Sigmoid colon (tissue), 7 donors: ENCODE data around the gene GOLPH3. TPM values are rescaled to one million over a fixed set of nuclear protein-coding genes. Genes with fewer than 3 reads are reported as not detected.
"Not testable (repeated sequence)": the region's sequence is repeated elsewhere in the genome, so short reads cannot be mapped to it uniquely, and the experiment has no call there.

ENCODE experiments used
- DNase-seq: peaks from one replicate; pipeline ENCODE4 v3.0.0-alpha.2; 2019
- H3K27ac ChIP-seq, 4 donors: fragments of 200-600 bp; sonication (generic); one replicate each; pipeline ENCODE4 v1.5.1; 2016 to 2019; ENCODE audit warnings: mild to moderate bottlenecking in 1 of 4
- H3K27me3 ChIP-seq, 3 donors: fragments of 200-600 bp; sonication (generic); one replicate each; pipeline ENCODE4 v1.5.1; 2019; ENCODE audit warnings: mild to moderate bottlenecking in 1 of 3
- H3K36me3 ChIP-seq, 4 donors: fragments of 200-600 bp; sonication (generic); one replicate each; pipeline ENCODE4 v1.5.1; 2016 to 2019
- H3K4me1 ChIP-seq, 4 donors: fragments of 200-600 bp; sonication (generic); one replicate each; pipeline ENCODE4 v1.5.1; 2017 to 2019
- H3K4me3 ChIP-seq, 4 donors: fragments of 200-600 bp; sonication (generic); one replicate each; pipeline ENCODE4 v1.5.1; 2017 to 2019; ENCODE audit warnings: mild to moderate bottlenecking in 2 of 4, moderate library complexity in 1 of 4
- H3K9me3 ChIP-seq, 4 donors: fragments of 200-600 bp in 3 of 4; sonication (generic) in 3 of 4; one replicate each; pipeline versions ENCODE4 v1.5.1 to v1.6.1; 2013 to 2019
- CTCF ChIP-seq, 4 experiments: fragments of 450-650 bp in 3 of 4; fragments of 200-600 bp in 1 of 4; IDR thresholded peaks; one replicate each; pipeline ENCODE4 v1.5.1; 2016 to 2019; ENCODE audit warnings: antibody characterized with exemption in 4 of 4, mild to moderate bottlenecking in 3 of 4, moderate library complexity in 2 of 4
- EP300 ChIP-seq, 4 donors: sonication (generic); formaldehyde crosslinking; IDR thresholded peaks; one replicate each; pipeline ENCODE4 v1.6.1; 2017; ENCODE audit warnings: antibody characterized with exemption in 4 of 4
- POLR2A ChIP-seq, 2 donors: fragments of 450-650 bp; IDR thresholded peaks; one replicate each; pipeline ENCODE4 v1.6.1; 2016; ENCODE audit warnings: antibody characterized with exemption in 2 of 2, mild to moderate bottlenecking in 2 of 2, moderate library complexity in 2 of 2
- POLR2AphosphoS5 ChIP-seq, 4 donors: sonication (generic); formaldehyde crosslinking; IDR thresholded peaks; one replicate each; pipeline ENCODE4 v1.6.1; 2017; ENCODE audit warnings: antibody characterized with exemption in 4 of 4
- WGBS, 2 donors: extraction: QIAGEN DNeasy Blood & Tissue Kit; methylation state at CpG; one replicate each; pipeline ENCODE4 v1.1.7; 2013; 5-methylcytosine and 5-hydroxymethylcytosine counted together
- intact Hi-C: fragments of 100-400 bp; cut with DNase I; formaldehyde crosslinking; loops from one replicate; pipeline ENCODE4 v1.15.1; 2023
- polyA plus RNA-seq, 3 donors: library from polyadenylated mRNA; stranded (reverse); fragments of 200-250 nt; gene quantifications; one replicate each; pipeline ENCODE4 v1.2.3, GENCODE V29; 2013
- total RNA-seq, 4 donors: library from RNA; depleted of rRNA; stranded (reverse); fragments of >200 nt; gene quantifications; one replicate each; pipeline ENCODE4 v1.1.0, GENCODE V29; 2016
- donor health status: healthy with polysubstance abuse.
- donor health status: Bipolar disorder and iron deficiency.
- donor health status: healthy.

GOLPH3 gene
- total and polyA plus RNA-seq, 7 donors: 63.6 to 247 (median 170) TPM

- H3K27me3 ChIP-seq, H3K9me3 ChIP-seq, DNase-seq: not testable (repeated sequence)
- TF ChIP-seq POLR2AphosphoS5 (IDR thresholded peaks at IDR 0.05): peak in 1 of 4 donors; percentile 50
- WGBS, 2 donors: 3 to 6% methylated on average over 34 of the region's 34 CpGs
- peak overlapping the region; percentile 76 to 98 (median 92) for H3K4me3 ChIP-seq
- intact Hi-C loops: loop anchor here (5.0 kb wide), 2 partner anchors 75 to 415 kb away; partner anchors contain the start of gene SUB1
- H3K27ac ChIP-seq: peak overlapping the region; percentile 99 to 100 (median 100)
- H3K36me3 ChIP-seq: peaks cover 0 to 37% (median 8%) of the 10 kb centered on the region in 4 donors
- peaks cover 0 to 62% (median 54%) of the 10 kb centered on the region in 4 donors for H3K4me1 ChIP-seq
Observed at GRCh38 chr5:32172186-32172911, 1.8 kb downstream of the GOLPH3 start.

- Histone ChIP-seq H3K27ac (peak overlapping the region; percentile 99 to 100 (median 100)), H3K36me3 (peaks cover 0 to 46% (median 10%) of the 10 kb centered on the region in 4 donors), H3K9me3 (no peaks in the 10 kb centered on the region), H3K4me1 (peaks cover 0 to 69% (median 66%) of the 10 kb centered on the region in 4 donors), H3K4me3 (peak overlapping the region in 2 of 4 donors; percentile 9 to 76), H3K27me3 (no peaks in the 10 kb centered on the region)
- no peak for DNase-seq
- TF ChIP-seq POLR2AphosphoS5 (IDR thresholded peaks at IDR 0.05) (no peak), EP300 (IDR thresholded peaks at IDR 0.05) (no peak), CTCF (IDR thresholded peaks at IDR 0.05) (no peak), POLR2A (IDR thresholded peaks at IDR 0.05) (no peak)
- intact Hi-C loops: loop anchor here (5.0 kb wide), 2 partner anchors 73 to 417 kb away; partner anchors contain the start of gene SUB1
- WGBS, 2 donors: 53 to 71% methylated on average over 5 of the region's 5 CpGs
Observed at GRCh38 chr5:32170303-32171151, 3.6 kb downstream of the GOLPH3 start.

- intact Hi-C loops: no loop called here
Observed at GRCh38 chr5:32168460-32169033, 5.6 kb downstream of the GOLPH3 start.

GRCh38 chr5:32165597-32165996 is 8.5 kb downstream of the GOLPH3 start:
- 55 to 62% methylated on average over 3 of the region's 3 CpGs for WGBS, 2 donors
- H3K27ac ChIP-seq: peak overlapping the region; percentile 74 to 100 (median 100)

More at GRCh38 chr5:32168460-32169033, 5.6 kb downstream of the GOLPH3 start:
- Histone ChIP-seq H3K9me3 (no peaks in the 10 kb centered on the region), H3K27me3 (no peaks in the 10 kb centered on the region), H3K27ac (peak overlapping the region; percentile 99 to 100 (median 100)), H3K4me3 (peak overlapping the region in 1 of 4 donors; percentile 76), H3K4me1 (peaks cover 0 to 83% (median 79%) of the 10 kb centered on the region in 4 donors), H3K36me3 (peaks cover 0 to 46% (median 10%) of the 10 kb centered on the region in 4 donors)
- peak; percentile 85 to 94 (median 92) for TF ChIP-seq POLR2AphosphoS5 (IDR thresholded peaks at IDR 0.05)
- peak; percentile 88 to 98 (median 94) for TF ChIP-seq EP300 (IDR thresholded peaks at IDR 0.05)
- TF ChIP-seq POLR2A (IDR thresholded peaks at IDR 0.05): no peak
- TF ChIP-seq CTCF (IDR thresholded peaks at IDR 0.05): no peak
- 86 to 94% methylated on average over 9 of the region's 9 CpGs for WGBS, 2 donors
- DNase-seq: peak; percentile 81

More at GRCh38 chr5:32165597-32165996, 8.5 kb downstream of the GOLPH3 start:
- no peak for DNase-seq
- Histone ChIP-seq H3K4me3 (no peak overlapping the region), H3K36me3 (peaks cover 0 to 38% (median 3%) of the 10 kb centered on the region in 4 donors), H3K9me3 (no peaks in the 10 kb centered on the region), H3K4me1 (peaks cover 0 to 78% (median 75%) of the 10 kb centered on the region in 4 donors), H3K27me3 (no peaks in the 10 kb centered on the region)
- intact Hi-C loops: no loop called here
- no peak for TF ChIP-seq CTCF (IDR thresholded peaks at IDR 0.05)
- TF ChIP-seq POLR2A (IDR thresholded peaks at IDR 0.05): no peak
- TF ChIP-seq POLR2AphosphoS5 (IDR thresholded peaks at IDR 0.05): no peak
- TF ChIP-seq EP300 (IDR thresholded peaks at IDR 0.05): no peak
